CD4-positive, alpha-beta T cell treated with Interleukin-15 for 1 hour (primary cell): ENCODE data around the gene IER5L.
A peak's percentile ranks its signal among the peaks of the same experiment; 100 is the strongest.

ENCODE experiments used
- DNase-seq: peaks from one replicate; pipeline ENCODE4 v3.0.0-alpha.2; 2020

IER5L gene

DNA sequence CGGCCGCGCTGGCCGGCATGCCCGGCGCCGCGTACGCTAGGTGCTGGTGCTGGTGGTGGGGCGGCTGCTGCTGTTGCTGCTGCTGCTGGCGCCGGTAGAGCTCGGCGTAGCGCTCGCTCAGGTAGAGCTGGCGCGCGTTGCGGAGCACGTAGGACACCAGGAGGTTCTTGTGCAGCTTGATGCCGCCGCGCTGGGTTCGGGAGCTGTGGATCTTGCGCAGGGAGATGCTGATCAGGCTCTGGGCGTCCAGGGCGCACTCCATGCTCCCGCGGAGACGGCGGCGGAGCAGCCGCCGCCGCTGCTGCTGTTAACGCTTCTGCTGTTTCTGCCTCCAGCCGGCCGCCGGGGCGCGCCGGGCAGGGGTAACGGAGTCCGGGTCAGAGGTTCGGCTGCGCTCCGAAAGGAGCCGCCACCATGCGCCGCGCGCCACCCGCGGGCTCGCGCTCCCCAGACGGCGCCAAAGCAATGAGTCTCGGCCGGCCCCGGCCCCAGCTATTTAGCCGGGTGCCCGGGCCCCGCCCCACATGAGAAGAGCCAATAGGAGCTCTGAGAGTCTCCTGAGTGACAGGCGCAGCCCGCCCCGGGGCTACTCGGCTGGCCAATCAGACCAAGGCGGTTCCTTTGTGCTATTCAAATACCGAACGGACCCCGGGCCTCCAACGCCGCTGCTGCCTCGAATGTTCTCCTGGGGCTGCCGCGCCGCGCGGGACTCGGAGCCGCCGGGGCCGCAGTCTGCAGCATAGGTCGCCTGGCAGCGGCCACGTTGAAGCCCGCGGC lies at the start of gene IER5L:
Gene IER5L, minus strand, starts transcription at position 471 of the 777 bp plus-strand sequence. Its CDS starts 209 bp downstream, at position 262.
- DNase-seq: peak; percentile 95

DNA sequence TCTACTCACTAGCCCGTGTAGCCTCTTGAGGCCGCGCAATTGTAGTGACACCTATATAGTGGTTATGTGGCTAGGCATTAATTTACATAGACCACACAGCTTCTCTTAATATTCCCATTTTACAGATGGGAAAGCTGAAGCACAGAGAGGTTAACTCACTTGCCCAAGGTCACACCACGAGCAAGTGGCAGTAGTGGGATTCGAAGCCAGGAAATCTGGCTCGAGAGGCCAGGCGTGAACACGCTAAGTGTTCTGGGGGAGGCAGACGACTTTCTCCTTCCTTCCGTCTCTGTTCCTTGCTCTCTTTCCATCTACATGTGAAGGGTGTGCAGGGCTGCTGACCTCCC lies 49.8 kb upstream of the IER5L start:
- no peak for DNase-seq

DNA sequence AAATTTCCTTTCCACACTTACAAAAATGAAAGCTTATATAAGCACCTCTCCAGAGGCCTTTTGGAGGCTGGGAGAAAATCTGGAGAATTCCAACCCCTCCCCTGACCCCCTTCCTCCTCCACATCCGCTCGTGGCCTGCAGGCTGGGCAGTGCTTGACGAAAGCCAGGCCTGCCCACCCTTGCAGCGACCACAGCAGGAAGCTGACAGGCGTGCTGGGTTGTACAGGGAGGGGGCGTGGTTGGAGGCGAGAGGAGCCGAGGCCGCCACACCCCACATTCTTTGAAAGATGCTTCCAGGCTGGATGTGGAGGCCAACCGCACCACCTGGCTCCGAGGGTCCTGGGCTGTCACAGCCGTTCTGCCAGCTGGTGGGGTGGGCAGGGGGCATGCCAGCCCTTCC lies 47.8 kb upstream of the IER5L start:
- DNase-seq: peak; percentile 49

DNA sequence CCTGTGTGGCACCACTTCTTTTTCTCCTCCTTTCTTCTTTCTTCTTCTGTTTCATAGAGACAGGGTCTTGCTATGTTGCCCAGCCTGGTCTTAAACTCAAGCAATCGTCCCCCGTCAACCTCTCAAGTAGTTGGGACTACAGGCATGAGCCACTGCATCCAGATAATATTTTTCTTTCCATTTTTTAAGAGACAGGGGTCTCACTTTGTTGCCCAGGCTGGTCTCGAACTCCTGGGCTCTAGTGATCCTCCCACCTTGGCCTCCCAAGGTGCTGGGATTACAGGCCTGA lies 47.4 kb upstream of the IER5L start:
- DNase-seq: no peak

DNA sequence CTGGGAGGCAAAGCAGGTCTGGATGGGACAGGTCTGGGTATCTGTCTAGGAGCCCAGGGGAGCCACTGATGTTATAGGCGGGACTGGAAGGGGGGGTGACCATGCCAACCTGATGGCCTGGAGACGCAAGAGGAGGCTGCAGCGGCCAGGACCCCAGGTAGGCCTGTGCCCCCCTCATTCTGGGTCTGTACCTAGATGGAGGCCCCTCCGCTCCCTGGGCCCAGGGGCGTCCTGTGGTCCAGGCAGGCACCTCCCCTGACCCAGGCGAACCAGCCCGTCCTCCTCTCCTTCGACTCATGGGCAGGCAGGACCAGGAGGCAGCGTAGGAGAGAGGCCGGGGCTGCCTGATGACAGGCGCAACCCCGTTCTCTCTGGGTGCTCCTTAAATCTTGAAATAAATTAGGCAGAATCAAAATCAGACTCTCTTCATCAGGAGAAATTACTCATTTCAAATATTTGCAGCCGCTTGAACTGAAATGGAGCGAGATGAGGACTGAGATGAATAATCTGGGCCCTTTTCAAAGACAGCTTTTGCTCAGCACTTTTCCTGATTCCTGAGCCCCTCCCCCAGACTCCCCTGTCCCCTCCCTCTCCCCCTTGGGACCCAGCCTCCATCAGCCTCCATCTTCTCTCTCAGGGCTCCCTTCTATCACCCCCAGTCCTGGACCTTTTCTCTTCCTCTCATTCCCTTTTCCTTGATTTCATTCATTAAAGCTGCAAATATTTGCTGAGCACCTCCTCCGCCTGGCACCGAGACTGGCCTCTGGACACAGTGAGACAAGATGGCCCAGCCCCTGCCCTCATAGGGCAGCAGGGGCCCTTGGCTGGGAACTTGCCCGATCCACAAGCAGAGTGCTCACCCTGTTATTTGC lies 46.8 kb upstream of the IER5L start:
- DNase-seq: no peak

DNA sequence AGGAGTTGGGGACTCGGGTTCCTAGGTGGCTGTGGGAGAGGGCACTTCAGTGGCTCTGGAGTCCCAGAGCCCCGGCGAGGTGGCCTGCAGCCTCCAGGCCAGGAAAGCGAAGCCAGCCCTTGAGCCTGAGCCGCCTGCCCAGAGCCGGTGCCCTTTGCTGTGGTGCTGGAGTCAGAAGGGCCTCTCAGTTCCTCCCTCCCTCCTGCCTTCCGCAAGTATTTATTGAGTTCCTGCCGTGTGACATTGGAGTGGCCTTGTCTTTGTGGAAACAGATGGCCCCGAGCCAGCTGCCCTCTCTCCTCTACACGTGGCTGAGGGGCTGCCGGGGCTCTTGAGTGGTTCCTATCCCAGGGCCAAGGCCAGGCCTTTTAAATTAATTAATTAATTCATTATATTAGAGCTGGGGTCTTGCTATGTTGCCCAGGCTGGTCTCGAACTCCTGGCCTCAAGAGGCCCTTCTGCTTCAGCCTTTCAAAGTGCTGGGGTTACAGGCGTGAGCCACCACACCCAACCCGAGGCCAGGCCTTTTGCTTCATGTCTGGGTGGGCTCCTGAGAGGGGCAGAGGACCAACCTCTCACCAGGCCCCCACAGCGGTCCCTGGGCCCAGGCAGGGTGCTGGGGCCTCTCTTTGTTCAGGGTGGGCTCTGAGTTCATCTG lies 45.6 kb upstream of the IER5L start:
- DNase-seq: no peak

DNA sequence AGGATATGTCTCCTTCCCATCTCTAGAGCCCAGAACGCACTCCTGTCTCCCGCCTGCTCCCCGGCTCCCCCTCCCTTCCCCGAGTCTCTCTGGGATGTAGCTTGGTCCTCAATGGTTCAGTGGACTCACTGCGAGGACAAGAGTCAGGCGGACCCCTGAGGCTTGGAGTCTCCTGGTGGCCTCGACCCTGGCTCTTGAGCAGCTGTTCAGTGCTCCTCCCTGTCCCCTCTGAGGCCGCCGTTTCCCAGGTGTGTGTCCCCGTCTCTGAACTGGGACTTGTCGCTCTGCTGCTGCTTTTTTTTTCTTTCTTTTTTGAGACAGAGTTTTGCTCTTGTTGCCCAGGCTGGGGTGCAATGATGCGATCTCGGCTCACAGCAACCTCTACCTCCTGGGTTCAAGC lies 44.8 kb upstream of the IER5L start:
- DNase-seq: no peak

DNA sequence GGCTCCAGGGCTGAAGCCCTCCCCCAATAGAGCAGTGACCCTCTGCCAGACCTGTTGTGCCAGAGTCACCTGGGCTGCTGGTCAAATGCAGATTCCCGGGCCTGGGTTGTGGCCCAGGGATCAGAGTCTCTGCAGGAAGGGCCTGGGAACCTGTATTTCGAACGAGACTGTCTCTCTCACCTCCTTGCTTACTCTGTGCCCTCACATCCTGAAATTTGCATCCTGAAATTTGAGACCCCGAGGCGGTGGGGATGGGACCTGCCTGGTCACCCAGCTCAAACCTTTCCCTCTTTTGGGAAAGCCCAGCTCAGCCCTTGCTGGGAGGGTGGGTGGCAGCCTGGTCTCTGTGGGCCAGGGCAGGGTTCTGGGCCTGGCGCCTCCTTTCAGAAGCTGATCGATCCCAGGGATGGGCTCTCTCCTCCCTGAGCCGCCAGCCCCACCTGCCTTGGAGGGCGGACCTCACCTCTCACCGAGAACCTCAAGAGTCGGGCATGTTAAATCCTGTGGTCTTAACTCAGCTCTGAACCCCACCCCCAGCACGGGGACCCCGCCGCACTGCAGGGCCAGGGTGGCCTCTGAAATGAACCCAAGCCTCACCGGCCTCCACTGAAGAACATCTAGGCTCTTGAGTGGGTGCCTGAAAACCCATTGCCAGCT lies 44.0 kb upstream of the IER5L start:
- DNase-seq: no peak

DNA sequence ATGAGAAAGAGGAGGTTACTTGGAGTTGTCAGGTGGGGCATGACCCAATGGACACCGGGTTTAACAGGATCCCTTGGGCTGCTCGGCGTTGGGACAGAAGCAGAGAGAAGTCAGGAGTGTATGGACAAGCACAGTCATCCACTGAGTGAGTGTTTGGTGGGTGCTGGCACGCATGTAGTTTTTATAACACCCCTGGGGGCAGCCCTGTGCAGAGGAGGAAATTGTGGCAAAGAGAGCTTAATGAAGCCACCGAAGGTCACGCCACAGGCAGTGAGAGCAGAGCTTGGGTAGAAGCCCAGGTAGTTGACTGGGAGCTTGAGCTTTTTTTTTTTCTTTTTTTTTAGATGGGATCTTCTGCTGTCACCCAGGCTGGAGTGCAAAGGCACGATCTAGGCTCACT lies 43.2 kb upstream of the IER5L start:
- peak; percentile 37 for DNase-seq

DNA sequence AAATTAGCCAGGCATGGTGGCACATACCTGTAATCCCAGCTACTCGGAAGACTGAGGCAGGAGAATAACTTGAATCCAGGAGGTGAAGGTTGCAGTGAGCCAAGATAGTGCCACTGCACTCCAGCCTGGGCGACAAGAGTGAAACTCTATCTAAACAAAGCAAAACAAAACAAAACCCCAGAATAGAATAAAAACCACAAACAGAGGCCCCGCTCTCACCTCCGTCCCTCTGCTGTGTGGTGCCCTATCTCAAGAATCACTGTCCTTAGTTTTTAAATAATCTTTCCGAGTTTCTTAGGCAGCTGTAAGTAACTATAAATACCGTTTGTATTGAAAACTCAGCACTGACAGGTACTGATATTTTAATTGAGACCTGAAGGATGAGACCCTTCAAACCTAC lies 42.7 kb upstream of the IER5L start:
- no peak for DNase-seq

DNA sequence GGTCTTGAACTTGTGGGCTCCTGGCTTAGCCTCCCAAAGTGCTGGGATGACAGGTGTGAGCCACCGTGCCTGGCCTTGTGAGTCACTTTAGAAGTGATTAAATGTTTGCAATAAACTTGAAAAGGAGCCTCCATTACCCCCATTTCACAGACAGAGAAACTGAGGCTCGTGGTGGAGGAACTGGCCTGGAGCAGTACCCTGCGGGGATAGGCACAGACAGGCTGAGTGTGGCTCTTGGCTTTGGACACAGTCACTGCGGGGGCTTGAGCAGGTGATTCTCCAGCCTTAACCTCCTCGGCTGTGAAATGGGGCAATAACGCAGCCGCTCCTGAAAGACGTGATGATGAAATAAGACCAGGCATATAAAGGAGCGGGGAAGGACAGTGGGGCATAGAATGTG lies 40.9 kb upstream of the IER5L start:
- no peak for DNase-seq

DNA sequence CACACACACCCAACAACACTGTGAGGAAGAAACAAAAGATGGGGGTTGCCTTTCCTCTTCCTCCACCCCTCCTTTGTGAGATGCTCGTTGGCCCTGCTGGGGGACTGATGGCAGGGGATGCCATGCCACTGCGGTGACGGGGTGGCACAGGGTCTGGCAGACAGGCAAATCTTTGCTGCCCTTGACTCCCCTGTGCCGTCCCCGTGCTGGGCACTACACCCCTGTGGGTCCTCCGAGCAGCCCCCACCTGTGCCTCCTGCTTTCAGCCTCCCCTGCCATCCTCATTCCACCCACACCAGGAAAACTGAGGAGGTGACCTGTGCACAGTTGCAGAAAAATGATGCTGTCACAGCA lies 40.2 kb upstream of the IER5L start:
- no peak for DNase-seq

DNA sequence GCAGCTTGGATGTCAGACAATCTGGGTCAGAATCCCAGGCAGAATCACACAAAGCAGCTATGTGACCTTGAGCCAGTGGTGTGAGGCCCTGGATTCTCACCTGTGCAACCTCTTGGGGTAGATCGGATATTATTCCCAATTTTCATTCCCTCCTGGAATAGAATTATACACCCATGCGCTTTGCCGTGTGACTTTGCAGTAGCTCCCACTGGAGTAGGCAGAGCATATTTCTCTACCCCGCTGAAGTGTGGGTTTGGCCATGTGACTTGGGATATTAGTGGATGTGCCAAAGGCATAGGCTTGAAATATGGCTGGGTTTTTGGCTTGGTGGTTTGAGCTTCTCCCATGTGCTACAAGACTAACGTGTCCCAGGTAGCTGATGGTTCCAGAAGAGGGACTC lies 35.5 kb upstream of the IER5L start:
- no peak for DNase-seq

DNA sequence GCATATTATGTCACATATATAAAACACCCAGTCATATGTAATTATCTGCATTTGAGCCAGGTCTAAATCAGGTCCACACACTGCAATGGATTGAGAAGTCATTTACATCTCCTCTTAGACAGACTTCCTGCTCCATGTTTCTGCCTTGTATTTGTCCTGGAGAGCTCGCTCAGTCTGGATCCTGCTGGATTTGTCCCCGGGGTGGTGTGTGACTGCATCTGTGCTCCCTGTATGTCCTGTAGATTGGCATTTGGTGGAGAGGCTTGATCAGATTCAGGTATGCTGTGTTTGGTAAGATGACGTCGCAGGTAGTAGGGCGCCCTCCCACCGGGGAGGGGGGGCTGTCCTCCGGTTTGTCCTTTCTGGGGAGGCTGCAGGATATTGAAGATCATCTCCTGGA lies 33.6 kb upstream of the IER5L start:
- no peak for DNase-seq

DNA sequence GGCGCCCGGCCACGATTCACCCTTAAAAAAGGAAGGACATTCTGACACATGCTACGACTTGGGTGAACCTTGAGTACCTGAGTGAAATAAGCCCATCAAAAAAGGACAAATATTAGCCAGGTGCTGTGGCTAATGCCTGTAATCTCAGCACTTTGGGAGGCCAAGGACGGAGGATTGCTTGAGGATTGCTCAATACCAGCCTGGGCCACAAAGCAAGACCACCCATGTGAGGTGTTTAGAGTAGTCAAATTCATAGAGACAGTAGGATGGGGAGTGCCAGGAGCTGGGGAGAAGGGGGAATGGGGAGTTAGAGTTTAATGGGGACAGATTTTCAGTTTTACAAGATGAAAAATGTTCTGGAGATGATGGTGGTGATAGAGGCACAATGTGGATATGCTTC lies 32.1 kb upstream of the IER5L start:
- no peak for DNase-seq

DNA sequence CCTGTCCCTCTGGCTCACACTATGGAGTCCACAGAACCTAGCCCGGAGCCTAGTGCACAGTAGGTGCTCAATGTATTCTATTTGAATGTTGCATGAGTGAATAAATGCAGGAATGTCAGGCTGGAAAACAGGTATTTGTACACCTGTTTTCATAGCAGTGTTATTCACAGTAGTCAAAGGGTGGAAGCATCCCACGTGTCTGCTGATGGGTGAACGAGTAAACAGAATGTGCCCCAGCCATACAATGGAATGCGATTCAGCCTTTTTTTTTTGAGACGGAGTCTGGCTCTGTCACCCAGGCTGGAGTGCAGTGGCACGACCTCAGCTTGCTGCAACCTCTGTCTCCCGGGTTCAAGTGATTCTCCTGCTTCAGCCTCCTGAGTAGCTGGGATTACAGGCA lies 31.5 kb upstream of the IER5L start:
- no peak for DNase-seq

DNA sequence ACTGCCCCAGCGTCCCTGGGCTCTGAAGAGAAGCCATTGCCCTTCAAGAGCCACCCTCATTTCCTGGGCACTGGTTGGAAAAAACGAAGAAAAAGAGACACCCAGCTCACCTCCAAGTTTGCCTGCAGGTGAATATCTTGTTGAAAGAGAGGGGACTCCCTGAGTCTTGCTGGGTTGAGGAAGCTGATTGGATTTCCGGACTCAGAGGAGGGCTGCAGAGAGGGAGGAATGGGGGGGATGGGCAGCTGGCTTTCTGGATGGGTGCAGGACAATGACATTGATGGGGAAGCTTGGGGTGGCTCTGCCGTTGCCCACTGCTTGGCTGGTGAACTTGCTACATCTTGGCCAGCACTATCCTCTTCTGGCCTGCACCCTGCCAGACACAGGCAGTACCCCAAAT lies 31.0 kb upstream of the IER5L start:
- DNase-seq: no peak

DNA sequence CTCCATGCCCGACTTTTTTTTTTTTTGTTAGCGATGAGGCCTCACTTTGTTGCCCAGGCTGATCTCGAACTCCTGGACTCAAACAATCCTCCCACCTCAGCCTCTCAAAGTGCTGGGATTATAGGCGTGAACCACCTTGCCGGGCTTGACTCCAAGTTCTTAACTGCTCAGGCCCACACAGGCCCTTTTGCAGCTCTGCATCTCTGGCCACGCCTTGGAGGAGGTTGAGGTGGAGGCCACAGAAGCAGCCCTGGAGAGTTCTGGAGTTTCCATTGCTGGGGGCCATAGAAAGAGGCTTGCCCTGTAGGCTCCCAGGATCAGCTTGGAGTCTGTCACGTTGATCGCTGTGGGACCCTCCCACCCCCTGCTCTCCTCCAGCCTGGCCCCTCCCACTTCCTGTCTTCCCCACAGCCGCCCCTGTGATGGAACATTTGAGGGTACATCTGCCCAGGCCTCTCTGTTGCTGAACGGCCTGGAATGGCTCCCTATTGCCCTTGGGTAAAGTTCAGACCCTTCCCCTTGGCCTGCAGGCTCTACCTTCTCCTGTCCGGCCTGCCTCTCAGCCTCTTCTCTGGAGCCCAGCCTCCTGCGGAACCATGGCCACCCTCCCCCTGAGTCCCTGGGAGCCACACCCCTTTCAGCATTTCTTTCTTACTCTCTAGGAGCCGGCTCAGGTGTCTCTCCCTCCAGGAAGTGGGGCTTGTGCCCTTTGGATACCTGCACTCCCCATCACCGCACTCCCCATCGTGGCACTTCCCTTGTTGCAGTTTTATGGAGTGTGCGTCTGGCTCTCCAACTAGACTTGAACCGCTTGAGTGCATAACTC lies 30.4 kb upstream of the IER5L start:
- no peak for DNase-seq

DNA sequence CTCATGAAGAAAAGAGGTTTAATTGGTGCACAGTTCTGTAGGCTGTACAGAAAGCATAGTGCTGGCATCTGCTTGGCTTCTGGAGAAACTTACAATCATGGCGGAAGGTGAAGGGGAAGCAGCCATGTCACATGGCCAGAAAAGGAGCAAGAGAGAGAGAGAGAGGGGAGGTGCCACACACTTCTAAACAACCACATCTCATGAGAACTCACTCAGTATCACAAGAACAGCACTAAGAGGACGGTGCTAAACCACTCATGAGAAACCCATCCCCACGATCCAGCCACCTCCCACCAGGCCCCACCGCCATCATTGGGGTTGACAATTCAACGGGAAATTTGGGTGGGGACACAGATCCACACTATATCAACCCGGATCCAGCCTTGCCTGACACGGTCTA lies 28.8 kb upstream of the IER5L start:
- DNase-seq: no peak

DNA sequence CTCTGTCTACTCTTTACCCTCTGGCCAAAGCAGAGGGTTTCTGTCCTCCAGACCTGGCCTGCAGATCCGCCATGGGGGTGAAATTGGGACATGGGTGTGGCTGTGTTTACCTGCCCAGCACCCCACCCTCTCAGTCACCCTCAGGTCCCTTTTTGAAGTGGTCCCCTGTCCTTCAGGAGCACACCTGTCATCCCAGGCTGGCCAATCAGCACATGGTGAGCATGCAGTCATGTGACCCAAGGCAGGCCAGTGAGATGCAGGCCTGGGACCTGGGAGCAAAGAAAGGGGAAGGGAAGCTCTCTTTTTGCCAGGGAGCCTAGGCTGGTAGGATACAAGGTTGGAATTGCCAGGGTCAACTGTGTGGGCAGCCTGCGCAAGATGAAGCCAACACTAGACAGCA lies 28.3 kb upstream of the IER5L start:
- no peak for DNase-seq

DNA sequence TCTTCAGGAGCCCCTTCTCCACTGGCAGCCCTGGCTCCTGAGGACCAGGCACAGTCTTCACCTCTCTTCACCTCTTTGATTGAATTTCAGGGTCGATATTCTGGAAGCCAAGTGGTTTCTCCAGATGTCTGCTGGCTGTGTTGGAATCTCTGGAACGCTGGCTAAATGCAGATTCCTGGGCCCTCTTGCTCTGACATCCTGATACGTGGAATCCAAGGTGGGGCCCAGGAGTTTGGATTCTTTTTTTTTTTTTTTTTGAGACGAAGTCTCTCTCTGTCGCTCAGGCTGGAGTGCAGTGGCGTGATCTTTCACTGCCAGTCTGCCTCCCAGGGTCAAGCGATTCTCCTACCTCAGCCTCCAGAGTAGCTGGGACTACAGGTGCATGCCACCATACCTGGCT lies 26.8 kb upstream of the IER5L start:
- DNase-seq: no peak

DNA sequence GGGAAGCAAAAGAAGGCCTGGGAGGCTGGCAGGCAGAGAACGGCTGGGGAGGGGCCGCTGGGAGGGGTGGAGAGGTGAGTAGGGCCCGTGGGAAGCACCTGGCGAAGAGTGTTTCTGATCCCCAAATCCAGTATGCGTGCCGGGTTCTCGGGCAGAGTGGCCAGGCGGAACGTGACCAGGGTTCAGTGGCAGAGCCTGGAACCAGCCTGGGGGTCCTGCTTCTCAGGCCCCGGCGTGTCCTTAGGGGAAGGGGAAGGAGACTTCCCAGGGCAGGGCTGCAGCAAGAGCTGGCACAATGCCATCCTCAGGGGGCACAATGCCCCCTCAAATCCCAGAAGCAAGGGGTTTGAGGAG lies 25.5 kb upstream of the IER5L start:
- no peak for DNase-seq
